Skeletal muscle satellite cell (primary cell): Measurements from ENCODE around the gene PPEF1. TPM values are rescaled to one million over a fixed set of nuclear protein-coding genes. Genes with fewer than 3 reads are reported as not detected.
A peak's percentile ranks its signal among the peaks of the same experiment; 100 is the strongest.

ENCODE experiments used
- H3K27me3 ChIP-seq: 2 replicates; pipeline ENCODE4 v1.7.0; 2013; ENCODE audit warnings: low read length; ENCODE audit not compliant: control insufficient read depth, insufficient read depth
- H3K36me3 ChIP-seq: 2 replicates; pipeline ENCODE4 v1.7.0; 2013; ENCODE audit warnings: mild to moderate bottlenecking, control low read depth, low read length; ENCODE audit not compliant: insufficient read depth
- H3K4me1 ChIP-seq: 2 replicates; pipeline ENCODE4 v1.7.0; 2013; ENCODE audit warnings: low read length; ENCODE audit not compliant: control insufficient read depth, insufficient read depth
- H3K4me2 ChIP-seq: 2 replicates; pipeline ENCODE4 v1.7.0; 2013; ENCODE audit warnings: mild to moderate bottlenecking, low read length
- H3K4me3 ChIP-seq: 2 replicates; pipeline ENCODE4 v1.7.0; 2013; ENCODE audit warnings: low read length
- H3K9ac ChIP-seq: 2 replicates; pipeline ENCODE4 v1.7.0; 2013; ENCODE audit warnings: mild to moderate bottlenecking, low read depth, low read length, moderate library complexity
- H3K9me3 ChIP-seq: replicated peaks from 2 replicates; pipeline ENCODE4 v1.7.0; 2013; ENCODE audit warnings: mild to moderate bottlenecking, control low read depth, low read length
- total RNA-seq: library from RNA; depleted of rRNA; stranded (reverse); fragments of >200 nt; gene quantifications from 2 replicates; pipeline ENCODE4 v1.2.3, GENCODE V29; 2012; rRNA removed

PPEF1 gene
- total RNA-seq, result not detected in 2 replicates

GRCh38 chrX:18707426-18708049, at the start of gene PPEF1:
Gene PPEF1 (plus strand): TSS chrX:18707645. CDS start chrX:18707781, 136 bp downstream.
- H3K4me2 ChIP-seq, result no peak within 1 kb of the TSS
- H3K27me3 ChIP-seq, result peaks cover 6% of the 10 kb centered on the region
- H3K4me3 ChIP-seq, result no peak within 1 kb of the TSS
- H3K9ac ChIP-seq, result no peak within 1 kb of the TSS
- no peaks in the 10 kb centered on the region for H3K9me3 ChIP-seq
- no peaks in the 10 kb centered on the region for H3K4me1 ChIP-seq
- H3K36me3 ChIP-seq, result no peaks in the 10 kb centered on the region

GRCh38 chrX:18661273-18661672, 46.2 kb upstream of the PPEF1 start:
- Histone ChIP-seq H3K9ac (no peak overlapping the region), H3K4me3 (no peak overlapping the region)

GRCh38 chrX:18664947-18665346, 42.5 kb upstream of the PPEF1 start:
- H3K9ac ChIP-seq, result no peak overlapping the region
- H3K4me2 ChIP-seq, result no peak overlapping the region
- no peaks in the 10 kb centered on the region for H3K36me3 ChIP-seq
- H3K27me3 ChIP-seq, result no peaks in the 10 kb centered on the region
- no peak overlapping the region for H3K4me3 ChIP-seq
- no peaks in the 10 kb centered on the region for H3K4me1 ChIP-seq
- H3K9me3 ChIP-seq, result no peaks in the 10 kb centered on the region

More at GRCh38 chrX:18661273-18661672, 46.2 kb upstream of the PPEF1 start:
- H3K9me3 ChIP-seq, result no peaks in the 10 kb centered on the region
- H3K4me2 ChIP-seq, result no peak overlapping the region
- no peaks in the 10 kb centered on the region for H3K36me3 ChIP-seq
- no peaks in the 10 kb centered on the region for H3K4me1 ChIP-seq
- no peaks in the 10 kb centered on the region for H3K27me3 ChIP-seq

GRCh38 chrX:18666614-18667013, 40.8 kb upstream of the PPEF1 start:
- Histone ChIP-seq H3K9me3 (no peaks in the 10 kb centered on the region), H3K9ac (no peak overlapping the region), H3K4me1 (no peaks in the 10 kb centered on the region), H3K36me3 (no peaks in the 10 kb centered on the region), H3K27me3 (no peaks in the 10 kb centered on the region), H3K4me2 (no peak overlapping the region), H3K4me3 (no peak overlapping the region)

- H3K4me2 ChIP-seq, result no peak overlapping the region
- H3K36me3 ChIP-seq, result no peaks in the 10 kb centered on the region
- no peak overlapping the region for H3K9ac ChIP-seq
- H3K27me3 ChIP-seq, result no peaks in the 10 kb centered on the region
- H3K4me3 ChIP-seq, result no peak overlapping the region
- H3K9me3 ChIP-seq, result no peaks in the 10 kb centered on the region
- H3K4me1 ChIP-seq, result no peaks in the 10 kb centered on the region
Observed at GRCh38 chrX:18668071-18668835, 39.2 kb upstream of the PPEF1 start.

GRCh38 chrX:18672008-18672407, 35.4 kb upstream of the PPEF1 start, which contains the start of gene RS1:
Gene RS1 (minus strand): TSS chrX:18672108. CDS start chrX:18672068, 40 bp downstream.
- Histone ChIP-seq H3K36me3 (no peaks in the 10 kb centered on the region), H3K4me3 (no peak within 1 kb of the TSS), H3K9me3 (no peaks in the 10 kb centered on the region), H3K9ac (no peak within 1 kb of the TSS), H3K4me1 (no peaks in the 10 kb centered on the region), H3K4me2 (no peak within 1 kb of the TSS), H3K27me3 (no peaks in the 10 kb centered on the region)

GRCh38 chrX:18674417-18674787, 33.0 kb upstream of the PPEF1 start:
- Histone ChIP-seq H3K4me1 (no peaks in the 10 kb centered on the region), H3K9ac (peak overlapping the region; percentile 52), H3K9me3 (no peaks in the 10 kb centered on the region), H3K4me3 (peak overlapping the region; percentile 71), H3K36me3 (no peaks in the 10 kb centered on the region), H3K4me2 (peak overlapping the region; percentile 87), H3K27me3 (no peaks in the 10 kb centered on the region)

GRCh38 chrX:18674788-18675735, 32.4 kb upstream of the PPEF1 start:
- H3K36me3 ChIP-seq, result no peaks in the 10 kb centered on the region
- H3K9me3 ChIP-seq, result no peaks in the 10 kb centered on the region

GRCh38 chrX:18676050-18676449, 31.4 kb upstream of the PPEF1 start:
- no peak overlapping the region for H3K4me2 ChIP-seq
- H3K27me3 ChIP-seq, result no peaks in the 10 kb centered on the region
- no peaks in the 10 kb centered on the region for H3K4me1 ChIP-seq
- H3K9ac ChIP-seq, result no peak overlapping the region
- no peak overlapping the region for H3K4me3 ChIP-seq
- H3K9me3 ChIP-seq, result no peaks in the 10 kb centered on the region
- no peaks in the 10 kb centered on the region for H3K36me3 ChIP-seq

More at GRCh38 chrX:18674788-18675735, 32.4 kb upstream of the PPEF1 start:
- no peaks in the 10 kb centered on the region for H3K27me3 ChIP-seq
- H3K9ac ChIP-seq, result peak overlapping the region; percentile 88
- H3K4me3 ChIP-seq, result peak overlapping the region; percentile 83
- no peaks in the 10 kb centered on the region for H3K4me1 ChIP-seq
- H3K4me2 ChIP-seq, result peak overlapping the region; percentile 87

GRCh38 chrX:18676470-18676869, 31.0 kb upstream of the PPEF1 start:
- Histone ChIP-seq H3K4me3 (no peak overlapping the region), H3K27me3 (no peaks in the 10 kb centered on the region), H3K9me3 (no peaks in the 10 kb centered on the region), H3K4me1 (no peaks in the 10 kb centered on the region), H3K9ac (no peak overlapping the region), H3K4me2 (no peak overlapping the region), H3K36me3 (no peaks in the 10 kb centered on the region)
